ENCODE results near the gene RAB27A. TPM values are rescaled to one million over a fixed set of nuclear protein-coding genes. Genes with fewer than 3 reads are reported as not detected.
A peak's percentile ranks its signal among the peaks of the same experiment; 100 is the strongest.

The RAB27A gene
- total and polyA plus RNA-seq, 2 donors (not counting 1 experiment from before 2014, with no cell fraction given): 14.4 to 47.4 TPM

DNA sequence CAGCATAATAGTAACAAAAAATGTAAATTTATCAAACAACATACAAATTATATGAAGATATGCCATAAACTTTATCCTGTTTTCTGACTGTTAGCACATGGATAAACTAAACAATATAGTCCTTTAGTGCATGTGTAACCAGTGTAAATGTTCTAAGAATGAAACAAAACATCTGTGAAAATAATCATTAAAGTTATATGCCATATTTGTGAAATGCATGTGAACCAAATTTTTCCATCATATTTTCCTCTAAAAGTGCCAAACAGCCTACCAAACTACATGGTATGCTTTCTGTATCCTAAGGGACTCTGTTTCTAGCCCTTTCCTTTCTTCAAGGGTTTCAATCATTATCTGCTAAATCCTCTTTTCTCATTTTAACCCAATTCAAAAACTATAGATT is 69.0 kb downstream of the RAB27A start:
- no peak overlapping the region for H3K9ac ChIP-seq (ENCODE audit: insufficient read depth, low read length)
- H3K36me3 ChIP-seq (ENCODE audit: control insufficient read depth, insufficient read depth, low read length): no peaks in the 10 kb centered on the region
- H3K4me2 ChIP-seq (ENCODE audit: extremely low read depth, insufficient read depth, low read length): peak overlapping the region; percentile 61
- H3K27me3 ChIP-seq (ENCODE audit: control insufficient read depth, insufficient read depth, low read length): no peaks in the 10 kb centered on the region
- H3K4me3 ChIP-seq (replicated peaks in 1 of 4; ENCODE audit: control extremely low read depth in 1 of 4, insufficient read depth in 1 of 4, low read depth in 3 of 4, low read length in 4 of 4): peak overlapping the region in 1 of 4 experiments; percentile 23
- H3K79me2 ChIP-seq (ENCODE audit: control insufficient read depth, insufficient read depth, low read length): no peaks in the 10 kb centered on the region
- H3K9me3 ChIP-seq (ENCODE audit: control insufficient read depth, insufficient read depth, low read depth, low read length): no peaks in the 10 kb centered on the region
- peak overlapping the region; percentile 17 for H2AFZ ChIP-seq (ENCODE audit: low read length)
- H4K20me1 ChIP-seq (ENCODE audit: control insufficient read depth, extremely low read depth, insufficient read depth, low read length): no peaks in the 10 kb centered on the region
- DNase-seq (ENCODE audit: low read depth in 2 of 2): no peak
- peaks cover 13% of the 10 kb centered on the region for H3K4me1 ChIP-seq (ENCODE audit: control insufficient read depth, extremely low read depth, insufficient read depth, low read length)
- H3K27ac ChIP-seq (ENCODE audit: insufficient read depth, low read length): peak overlapping the region; percentile 89
- TF ChIP-seq, protein P1, sequence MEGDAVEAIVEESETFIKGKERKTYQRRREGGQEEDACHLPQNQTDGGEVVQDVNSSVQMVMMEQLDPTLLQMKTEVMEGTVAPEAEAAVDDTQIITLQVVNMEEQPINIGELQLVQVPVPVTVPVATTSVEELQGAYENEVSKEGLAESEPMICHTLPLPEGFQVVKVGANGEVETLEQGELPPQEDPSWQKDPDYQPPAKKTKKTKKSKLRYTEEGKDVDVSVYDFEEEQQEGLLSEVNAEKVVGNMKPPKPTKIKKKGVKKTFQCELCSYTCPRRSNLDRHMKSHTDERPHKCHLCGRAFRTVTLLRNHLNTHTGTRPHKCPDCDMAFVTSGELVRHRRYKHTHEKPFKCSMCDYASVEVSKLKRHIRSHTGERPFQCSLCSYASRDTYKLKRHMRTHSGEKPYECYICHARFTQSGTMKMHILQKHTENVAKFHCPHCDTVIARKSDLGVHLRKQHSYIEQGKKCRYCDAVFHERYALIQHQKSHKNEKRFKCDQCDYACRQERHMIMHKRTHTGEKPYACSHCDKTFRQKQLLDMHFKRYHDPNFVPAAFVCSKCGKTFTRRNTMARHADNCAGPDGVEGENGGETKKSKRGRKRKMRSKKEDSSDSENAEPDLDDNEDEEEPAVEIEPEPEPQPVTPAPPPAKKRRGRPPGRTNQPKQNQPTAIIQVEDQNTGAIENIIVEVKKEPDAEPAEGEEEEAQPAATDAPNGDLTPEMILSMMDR (conservative IDR thresholded peaks at IDR 0.05 in 1 of 2, IDR thresholded peaks at IDR 0.05 in 1 of 2; ENCODE audit: low read depth in 1 of 2, low read length in 2 of 2): no peak
- no peak for TF ChIP-seq EZH2 (IDR thresholded peaks at IDR 0.05; ENCODE audit: low read length, missing control alignments)

DNA sequence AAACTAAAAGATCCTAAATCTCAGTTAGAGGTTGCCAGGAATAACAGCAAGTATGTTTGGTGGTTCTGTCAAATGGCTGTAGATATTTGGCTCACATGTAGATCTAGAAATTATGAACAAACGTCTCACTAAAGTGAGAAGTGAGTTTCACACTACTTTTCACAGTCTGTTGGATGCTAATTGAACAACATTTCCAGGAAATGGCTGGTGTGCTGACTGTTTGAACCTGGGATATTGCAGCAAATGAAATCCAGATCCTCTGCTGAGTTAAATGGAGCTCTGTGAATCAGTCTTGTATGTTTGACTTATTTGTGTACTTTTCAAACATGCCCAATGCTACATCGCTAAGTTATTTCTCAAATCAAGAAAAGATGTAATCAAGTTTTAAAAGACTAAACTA is 71.6 kb downstream of the RAB27A start:
- Histone ChIP-seq H4K20me1 (ENCODE audit: control insufficient read depth, extremely low read depth, insufficient read depth, low read length) (no peaks in the 10 kb centered on the region), H3K27ac (ENCODE audit: insufficient read depth, low read length) (peak overlapping the region; percentile 29), H3K9me3 (ENCODE audit: control insufficient read depth, insufficient read depth, low read depth, low read length) (no peaks in the 10 kb centered on the region), H3K36me3 (ENCODE audit: control insufficient read depth, insufficient read depth, low read length) (no peaks in the 10 kb centered on the region), H3K27me3 (ENCODE audit: control insufficient read depth, insufficient read depth, low read length) (no peaks in the 10 kb centered on the region), H3K9ac (ENCODE audit: insufficient read depth, low read length) (no peak overlapping the region), H3K79me2 (ENCODE audit: control insufficient read depth, insufficient read depth, low read length) (no peaks in the 10 kb centered on the region), H3K4me3 (replicated peaks in 1 of 4; ENCODE audit: control extremely low read depth in 1 of 4, insufficient read depth in 1 of 4, low read depth in 3 of 4, low read length in 4 of 4) (no peak overlapping the region), H3K4me2 (ENCODE audit: extremely low read depth, insufficient read depth, low read length) (no peak overlapping the region), H2AFZ (ENCODE audit: low read length) (no peak overlapping the region), H3K4me1 (ENCODE audit: control insufficient read depth, extremely low read depth, insufficient read depth, low read length) (peaks cover 13% of the 10 kb centered on the region)
- no peak for DNase-seq (ENCODE audit: low read depth in 2 of 2)
- TF ChIP-seq, protein P1 (conservative IDR thresholded peaks at IDR 0.05 in 1 of 2, IDR thresholded peaks at IDR 0.05 in 1 of 2; ENCODE audit: low read depth in 1 of 2, low read length in 2 of 2): no peak
- no peak for TF ChIP-seq EZH2 (IDR thresholded peaks at IDR 0.05; ENCODE audit: low read length, missing control alignments)

DNA sequence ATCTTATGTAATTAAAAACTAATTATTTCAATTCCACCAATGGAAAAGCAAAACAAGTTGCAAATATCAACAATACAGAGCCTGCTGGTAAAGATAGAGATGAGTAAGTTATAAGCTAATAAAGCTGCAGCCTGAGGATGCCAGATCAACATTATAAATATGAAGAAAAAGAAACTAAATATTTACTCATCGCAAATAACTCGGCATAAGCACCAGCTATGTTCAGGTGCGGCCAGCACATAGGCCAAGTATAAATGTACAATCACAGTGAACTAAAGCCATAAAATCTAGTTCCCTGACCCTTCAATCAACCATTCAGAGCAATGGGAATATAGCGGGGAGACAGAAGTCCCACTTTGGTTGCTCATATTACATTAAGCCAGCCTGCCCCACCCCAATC is 85.1 kb downstream of the RAB27A start:
- TF ChIP-seq EZH2 (IDR thresholded peaks at IDR 0.05; ENCODE audit: low read length, missing control alignments): no peak
- TF ChIP-seq, protein P1 (conservative IDR thresholded peaks at IDR 0.05 in 1 of 2, IDR thresholded peaks at IDR 0.05 in 1 of 2; ENCODE audit: low read depth in 1 of 2, low read length in 2 of 2): no peak
- Histone ChIP-seq H3K4me3 (replicated peaks in 1 of 4; ENCODE audit: control extremely low read depth in 1 of 4, insufficient read depth in 1 of 4, low read depth in 3 of 4, low read length in 4 of 4) (no peak overlapping the region), H3K9me3 (ENCODE audit: control insufficient read depth, insufficient read depth, low read depth, low read length) (no peaks in the 10 kb centered on the region), H4K20me1 (ENCODE audit: control insufficient read depth, extremely low read depth, insufficient read depth, low read length) (no peaks in the 10 kb centered on the region), H3K27me3 (ENCODE audit: control insufficient read depth, insufficient read depth, low read length) (no peaks in the 10 kb centered on the region), H3K36me3 (ENCODE audit: control insufficient read depth, insufficient read depth, low read length) (no peaks in the 10 kb centered on the region), H2AFZ (ENCODE audit: low read length) (no peak overlapping the region), H3K79me2 (ENCODE audit: control insufficient read depth, insufficient read depth, low read length) (no peaks in the 10 kb centered on the region), H3K4me2 (ENCODE audit: extremely low read depth, insufficient read depth, low read length) (no peak overlapping the region), H3K27ac (ENCODE audit: insufficient read depth, low read length) (no peak overlapping the region), H3K9ac (ENCODE audit: insufficient read depth, low read length) (no peak overlapping the region), H3K4me1 (ENCODE audit: control insufficient read depth, extremely low read depth, insufficient read depth, low read length) (no peaks in the 10 kb centered on the region)
- DNase-seq (ENCODE audit: low read depth in 2 of 2): no peak

Measured in fibroblast of lung (primary cell).